Endodermal cell (in vitro differentiated cells): ENCODE data around the gene ARHGAP6. TPM values are rescaled to one million over a fixed set of nuclear protein-coding genes. Genes with fewer than 3 reads are reported as not detected.

Experiments used
- DNase-seq: peaks from one replicate; pipeline ENCODE4 v3.0.0-alpha.2; 2017
- H3K27ac ChIP-seq: 2 replicates; pipeline ENCODE4 v1.5.1; 2013; ENCODE audit warnings: mild to moderate bottlenecking, low read depth, low read length, moderate library complexity
- H3K27me3 ChIP-seq: 2 replicates; pipeline ENCODE4 v1.6.1; 2013; ENCODE audit warnings: mild to moderate bottlenecking, low read length, moderate library complexity; ENCODE audit not compliant: insufficient read depth, control insufficient read depth, poor library complexity, severe bottlenecking
- H3K36me3 ChIP-seq: 2 replicates; pipeline ENCODE4 v1.7.0; 2013; ENCODE audit warnings: mild to moderate bottlenecking, low read length, moderate library complexity; ENCODE audit not compliant: control insufficient read depth, insufficient read depth
- H3K4me1 ChIP-seq: one replicate; pipeline ENCODE4 v1.7.0; 2013; ENCODE audit warnings: low read length; ENCODE audit not compliant: control insufficient read depth, insufficient read depth
- H3K4me3 ChIP-seq: 2 replicates; pipeline ENCODE4 v1.5.1; 2013; ENCODE audit warnings: mild to moderate bottlenecking, low read length, moderate library complexity
- H3K9ac ChIP-seq: 2 replicates; pipeline ENCODE4 v1.6.1; 2013; ENCODE audit warnings: mild to moderate bottlenecking, low read length, moderate library complexity; ENCODE audit not compliant: poor library complexity, severe bottlenecking; ENCODE audit errors: extremely low read depth
- H3K9me3 ChIP-seq: 2 replicates; pipeline ENCODE4 v1.6.1; 2013; ENCODE audit warnings: mild to moderate bottlenecking, low read length, moderate library complexity; ENCODE audit not compliant: control insufficient read depth
- H3K27ac Mint-ChIP-seq: 2 replicates; pipeline ENCODE4 v1.8.0; 2020; ENCODE audit warnings: mixed read lengths
- H3K27me3 Mint-ChIP-seq: 2 replicates; pipeline ENCODE4 v1.8.0; 2021; ENCODE audit warnings: mild to moderate bottlenecking, mixed read lengths; ENCODE audit not compliant: insufficient read depth
- H3K36me3 Mint-ChIP-seq: 2 replicates; pipeline ENCODE4 v1.8.0; 2020; ENCODE audit warnings: low read depth, mixed read lengths
- H3K4me1 Mint-ChIP-seq: 2 replicates; pipeline ENCODE4 v1.8.0; 2020; ENCODE audit warnings: mixed read lengths
- H3K4me3 Mint-ChIP-seq: 2 replicates; pipeline ENCODE4 v1.8.0; 2020; ENCODE audit warnings: mild to moderate bottlenecking, moderate library complexity, mixed read lengths
- H3K9me3 Mint-ChIP-seq: 2 replicates; pipeline ENCODE4 v1.8.0; 2020; ENCODE audit warnings: mild to moderate bottlenecking, mixed read lengths
- CTCF ChIP-seq: fragments of 200-600 bp; sonication (generic); conservative IDR thresholded peaks from 2 replicates; pipeline ENCODE4 v1.5.0; 2021; ENCODE audit warnings: antibody characterized with exemption, mild to moderate bottlenecking
- WGBS, 2 experiments: methylation state at CpG; one replicate each; pipeline versions ENCODE4 v1.1.5 to v1.1.7; 2013; ENCODE audit warnings: missing lambda C conversion rate in 2 of 2, mixed read lengths in 1 of 2; ENCODE audit not compliant: insufficient coverage in 1 of 2, insufficient read length in 1 of 2; 5-methylcytosine and 5-hydroxymethylcytosine counted together
- total RNA-seq, 2 donors: library from RNA; stranded (reverse); fragmentation: NEBNext Ultra II Directional in 1 of 2; extraction: Animal tissue kit (Norgen Biotek cat#: 25700) in 1 of 2; gene quantifications; 2 replicates in 1 of 2; 3 replicates in 1 of 2; pipeline ENCODE4 v1.2.1, GENCODE V29; 2021

Gene ARHGAP6
- total RNA-seq, 2 donors from 2014 or later = 0.48 to 0.73 TPM

DNA sequence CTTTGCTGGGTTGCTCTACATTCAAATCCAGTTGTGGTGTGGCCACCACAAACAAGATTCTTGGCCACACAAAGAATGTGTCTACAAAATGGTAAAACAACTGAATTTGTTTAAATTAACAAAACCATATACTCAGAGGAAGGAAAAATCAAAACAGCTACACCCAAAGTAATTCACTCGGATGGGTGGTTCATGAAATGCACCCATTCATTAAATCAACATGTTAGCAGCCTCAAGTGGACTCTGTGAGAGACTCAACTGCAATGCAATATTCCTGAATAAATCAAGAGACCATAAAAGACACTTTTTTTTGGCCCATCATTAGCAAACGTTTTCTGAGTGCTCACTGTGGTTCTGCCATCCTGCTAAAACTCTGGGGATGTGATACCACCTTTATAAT is 383.7 kb downstream of the ARHGAP6 start:
- Mint-ChIP-seq H3K27me3 (no peaks in the 10 kb centered on the region), H3K4me1 (no peaks in the 10 kb centered on the region), H3K4me3 (no peak overlapping the region), H3K27ac (no peak overlapping the region), H3K36me3 (no peaks in the 10 kb centered on the region), H3K9me3 (peaks cover 35% of the 10 kb centered on the region)
- DNase-seq = no peak
- TF ChIP-seq CTCF = no peak
- no peak overlapping the region for H3K27ac ChIP-seq
- no peaks in the 10 kb centered on the region for H3K4me1 ChIP-seq
- no peaks in the 10 kb centered on the region for H3K9me3 ChIP-seq
- H3K36me3 ChIP-seq = no peaks in the 10 kb centered on the region
- H3K27me3 ChIP-seq = no peaks in the 10 kb centered on the region
- H3K9ac ChIP-seq = no peak overlapping the region
- no peak overlapping the region for H3K4me3 ChIP-seq
- WGBS, 2 experiments = 77% methylated on average over 2 of the region's 2 CpGs; no CpG with 5 or more reads in 1 of the 2 experiments

DNA sequence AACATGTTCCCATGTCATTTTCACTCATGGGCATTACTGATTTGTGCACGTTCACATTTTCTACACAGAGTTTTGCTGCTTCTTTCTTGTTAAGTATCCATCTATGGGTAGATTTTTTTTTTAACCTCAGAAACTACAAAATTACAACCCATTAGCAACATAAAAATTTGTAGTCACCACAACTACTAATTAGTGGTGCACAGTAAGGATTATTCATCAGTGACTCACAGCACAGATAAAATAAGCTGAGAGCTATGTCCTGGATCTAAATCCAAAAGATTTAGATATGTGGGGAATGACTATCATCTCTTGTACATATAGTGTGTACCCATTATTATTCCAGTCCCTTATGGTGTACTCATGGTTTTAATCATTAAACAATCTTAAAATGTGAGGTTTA is 392.2 kb downstream of the ARHGAP6 start:
- H3K27ac ChIP-seq = no peak overlapping the region
- no peak for TF ChIP-seq CTCF
- 100% methylated on average over 1 of the region's 1 CpG; no CpG with 5 or more reads in 1 of the 2 experiments for WGBS, 2 experiments
- no peaks in the 10 kb centered on the region for H3K36me3 ChIP-seq
- H3K4me3 ChIP-seq = no peak overlapping the region
- Mint-ChIP-seq H3K27me3 (no peaks in the 10 kb centered on the region), H3K4me1 (peaks cover 9% of the 10 kb centered on the region), H3K27ac (no peak overlapping the region), H3K9me3 (peaks cover 36% of the 10 kb centered on the region), H3K4me3 (no peak overlapping the region), H3K36me3 (no peaks in the 10 kb centered on the region)
- H3K4me1 ChIP-seq = peaks cover 2% of the 10 kb centered on the region
- H3K9me3 ChIP-seq = no peaks in the 10 kb centered on the region
- no peak for DNase-seq
- H3K27me3 ChIP-seq = no peaks in the 10 kb centered on the region
- no peak overlapping the region for H3K9ac ChIP-seq

DNA sequence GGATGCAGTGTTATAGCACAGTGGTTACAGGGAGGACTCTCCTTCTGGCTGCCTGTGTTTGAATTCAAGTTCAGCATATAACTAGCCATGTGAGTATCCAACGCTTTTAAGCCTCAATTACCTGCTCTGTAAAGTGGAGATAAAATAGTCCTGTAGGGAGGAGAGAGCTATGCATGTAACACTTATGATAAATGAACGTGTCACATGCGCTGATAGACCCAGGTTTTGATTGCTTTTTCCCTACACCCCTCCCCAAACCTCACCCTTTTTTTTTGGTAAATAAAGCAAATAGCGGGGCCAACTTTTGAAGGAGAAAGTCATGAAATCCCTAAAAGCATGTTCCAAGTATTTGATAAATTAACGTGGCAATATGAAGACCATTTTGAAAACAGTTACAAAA is 392.9 kb downstream of the ARHGAP6 start:
- peaks cover 35% of the 10 kb centered on the region for H3K9me3 Mint-ChIP-seq
- H3K4me3 ChIP-seq = no peak overlapping the region
- no peaks in the 10 kb centered on the region for H3K36me3 Mint-ChIP-seq
- H3K27ac ChIP-seq = no peak overlapping the region
- no peak overlapping the region for H3K27ac Mint-ChIP-seq
- H3K27me3 ChIP-seq = no peaks in the 10 kb centered on the region
- peaks cover 9% of the 10 kb centered on the region for H3K4me1 Mint-ChIP-seq
- H3K4me1 ChIP-seq = peaks cover 2% of the 10 kb centered on the region
- no peaks in the 10 kb centered on the region for H3K36me3 ChIP-seq
- no peak overlapping the region for H3K9ac ChIP-seq
- TF ChIP-seq CTCF = no peak
- no peaks in the 10 kb centered on the region for H3K27me3 Mint-ChIP-seq
- DNase-seq = no peak
- H3K9me3 ChIP-seq = no peaks in the 10 kb centered on the region
- WGBS, 2 experiments = 100% methylated on average over 2 of the region's 5 CpGs; no CpG with 5 or more reads in 1 of the 2 experiments
- H3K4me3 Mint-ChIP-seq = no peak overlapping the region
